ENCODE results near the gene CA14. TPM values are rescaled to one million over a fixed set of nuclear protein-coding genes. Genes with fewer than 3 reads are reported as not detected.

The CA14 gene
- total RNA-seq, 1 donor from 2014 or later, result 0.55 TPM

- H3K4me1 ChIP-seq, result peaks cover 13% of the 10 kb centered on the region
- no peaks in the 10 kb centered on the region for H3K9me3 ChIP-seq
- TF ChIP-seq CTCF (IDR thresholded peaks at IDR 0.05), result no peak
- intact Hi-C loops (cut with DNase I), result no loop called here
- no peak overlapping the region for H3K4me3 ChIP-seq
- no peak overlapping the region for H3K27ac ChIP-seq
- peak; percentile 60 for DNase-seq
- no peak for ATAC-seq
- peaks cover 5% of the 10 kb centered on the region for H3K27me3 ChIP-seq
- peaks cover under 1% of the 10 kb centered on the region for H3K36me3 ChIP-seq
Measured at GRCh38 chr1:150259217-150259616, 1.6 kb downstream of the CA14 start.

- peak overlapping the region; percentile 2 for H3K4me3 ChIP-seq
- ATAC-seq, result peak; percentile 84
- H3K4me1 ChIP-seq, result peaks cover 13% of the 10 kb centered on the region
- H3K9me3 ChIP-seq, result no peaks in the 10 kb centered on the region
- H3K27me3 ChIP-seq, result peaks cover 5% of the 10 kb centered on the region
- intact Hi-C loops (cut with DNase I), result no loop called here
- TF ChIP-seq CTCF (IDR thresholded peaks at IDR 0.05), result no peak
- H3K36me3 ChIP-seq, result peaks cover 9% of the 10 kb centered on the region
- DNase-seq, result peak; percentile 83
- H3K27ac ChIP-seq, result peak overlapping the region; percentile 60
Measured at GRCh38 chr1:150259758-150260669, 2.4 kb downstream of the CA14 start.

GRCh38 chr1:150261367-150261766 is 3.8 kb downstream of the CA14 start:
- ATAC-seq (no peak), DNase-seq (peak; percentile 31)
- no peak for TF ChIP-seq CTCF (IDR thresholded peaks at IDR 0.05)
- no peak overlapping the region for H3K27ac ChIP-seq
- peaks cover 5% of the 10 kb centered on the region for H3K27me3 ChIP-seq
- peaks cover 1% of the 10 kb centered on the region for H3K4me1 ChIP-seq
- no peak overlapping the region for H3K4me3 ChIP-seq
- H3K9me3 ChIP-seq, result no peaks in the 10 kb centered on the region
- intact Hi-C loops (cut with DNase I), result no loop called here
- peaks cover 22% of the 10 kb centered on the region for H3K36me3 ChIP-seq

- Histone ChIP-seq H3K27me3 (peaks cover 5% of the 10 kb centered on the region), H3K4me3 (no peak overlapping the region), H3K4me1 (peaks cover 8% of the 10 kb centered on the region), H3K9me3 (no peaks in the 10 kb centered on the region), H3K27ac (no peak overlapping the region), H3K36me3 (peaks cover 32% of the 10 kb centered on the region)
- no peak for TF ChIP-seq CTCF (IDR thresholded peaks at IDR 0.05)
- no peak for DNase-seq
- intact Hi-C loops (cut with DNase I), result no loop called here
- no peak for ATAC-seq
Measured at GRCh38 chr1:150262388-150263320, 5.1 kb downstream of the CA14 start.

- no peak for TF ChIP-seq CTCF (IDR thresholded peaks at IDR 0.05)
- H3K27me3 ChIP-seq, result peaks cover under 1% of the 10 kb centered on the region
- H3K4me1 ChIP-seq, result peaks cover 11% of the 10 kb centered on the region
- no peak overlapping the region for H3K4me3 ChIP-seq
- H3K36me3 ChIP-seq, result peaks cover 32% of the 10 kb centered on the region
- DNase-seq (no peak), ATAC-seq (no peak)
- no peak overlapping the region for H3K27ac ChIP-seq
- H3K9me3 ChIP-seq, result no peaks in the 10 kb centered on the region
- intact Hi-C loops (cut with DNase I), result no loop called here
Measured at GRCh38 chr1:150263549-150263948, 6.0 kb downstream of the CA14 start.
